Astrocyte of the spinal cord (primary cell): ENCODE data around the gene TBC1D14.
"Not testable (repeated sequence)": the region's sequence is repeated elsewhere in the genome, so short reads cannot be mapped to it uniquely, and the experiment has no call there.

Experiments used
- DNase-seq: peaks from one replicate; pipeline ENCODE4 v3.0.0; 2011; ENCODE audit warnings: low read depth, low spot score
- H3K4me3 ChIP-seq: 2 replicates; pipeline ENCODE4 v1.5.1; 2011; ENCODE audit warnings: low read depth, mild to moderate bottlenecking, low read length, moderate library complexity
- CTCF ChIP-seq: IDR thresholded peaks from 2 replicates; pipeline ENCODE4 v1.5.1; 2012; ENCODE audit warnings: low read depth, mild to moderate bottlenecking, low read length, inconsistent platforms
- in situ Hi-C: cut with HindIII; loops from 2 replicates; pipeline ENCODE4 v1.10.0; 2017; ENCODE audit warnings: low sequenced_read_pairs

Gene TBC1D14

GRCh38 chr4:7074426-7074825, 164.8 kb downstream of the TBC1D14 start:
- TF ChIP-seq CTCF = no peak
- in situ Hi-C loops = no loop called here
- no peak overlapping the region for H3K4me3 ChIP-seq
- DNase-seq = peak; percentile 13

GRCh38 chr4:7075962-7076695, 166.5 kb downstream of the TBC1D14 start:
- peak; percentile 20 for DNase-seq
- H3K4me3 ChIP-seq = no peak overlapping the region
- TF ChIP-seq CTCF = no peak
- in situ Hi-C loops = no loop called here

- TF ChIP-seq CTCF = no peak
- in situ Hi-C loops = no loop called here
- no peak overlapping the region for H3K4me3 ChIP-seq
- no peak for DNase-seq
Observed at GRCh38 chr4:7076696-7077082, 167.1 kb downstream of the TBC1D14 start.

- no peak for DNase-seq
- in situ Hi-C loops = no loop called here
- TF ChIP-seq CTCF = no peak
- H3K4me3 ChIP-seq = no peak overlapping the region
Observed at GRCh38 chr4:7077371-7077770, 167.7 kb downstream of the TBC1D14 start.

- no peak overlapping the region for H3K4me3 ChIP-seq
- in situ Hi-C loops = no loop called here
- no peak for DNase-seq
- no peak for TF ChIP-seq CTCF
Observed at GRCh38 chr4:7078025-7078424, 168.4 kb downstream of the TBC1D14 start.

GRCh38 chr4:7079483-7079882, 169.9 kb downstream of the TBC1D14 start:
- DNase-seq, in situ Hi-C loops: not testable (repeated sequence)

GRCh38 chr4:7079909-7080308, 170.3 kb downstream of the TBC1D14 start:
- in situ Hi-C loops = not testable (repeated sequence)

More at GRCh38 chr4:7079483-7079882, 169.9 kb downstream of the TBC1D14 start:
- not testable (repeated sequence) for H3K4me3 ChIP-seq

More at GRCh38 chr4:7079909-7080308, 170.3 kb downstream of the TBC1D14 start:
- DNase-seq, H3K4me3 ChIP-seq: not testable (repeated sequence)
